Measurements from ENCODE around the gene MGARP. TPM values are rescaled to one million over a fixed set of nuclear protein-coding genes. Genes with fewer than 3 reads are reported as not detected.

The MGARP gene
- total and polyA plus RNA-seq, 9 of the 15 experiments (the other 6 are each of a cell fraction or from before 2014, with no cell fraction given), result 0.11 to 0.45 (median 0.23) TPM; not detected in 4

DNA sequence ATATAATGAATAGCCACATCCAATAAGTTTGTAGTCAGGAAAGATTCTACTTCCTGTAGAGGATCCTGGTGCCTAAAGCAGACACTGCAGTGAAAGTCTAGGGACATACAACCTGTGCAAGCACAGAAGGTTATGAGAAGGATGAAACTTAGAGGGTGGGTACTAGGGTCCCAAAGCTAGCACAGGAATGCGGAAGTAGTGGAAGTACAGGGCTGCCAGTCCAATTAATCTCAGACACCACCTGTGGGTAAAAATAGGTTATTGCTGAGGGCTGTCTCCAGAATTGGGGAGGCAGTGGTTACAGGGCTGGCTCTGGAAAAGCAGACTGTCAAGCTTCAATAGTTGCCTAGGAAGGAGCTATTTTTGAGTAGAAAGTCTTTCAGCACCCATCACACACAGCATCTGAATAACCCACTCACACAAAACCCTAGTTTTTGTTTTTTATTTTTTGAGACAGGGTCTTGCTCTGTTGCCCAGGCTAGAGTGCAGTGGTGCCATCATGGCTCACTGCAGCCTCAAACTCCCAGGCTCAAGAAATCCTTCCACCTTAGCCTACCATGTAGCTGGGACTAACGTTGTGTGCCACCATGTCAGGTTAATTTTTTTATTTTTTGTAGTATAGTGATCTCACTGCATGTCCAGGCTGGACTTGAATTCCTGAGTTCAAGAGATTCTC is 52.2 kb downstream of the MGARP start (continued):
- TF ChIP-seq BCOR (IDR thresholded peaks at IDR 0.05) (no peak), NR1H2 (CRISPR knock-in tag; IDR thresholded peaks at IDR 0.05) (no peak), CC2D1A (IDR thresholded peaks at IDR 0.05) (0 out of 2 replicates have a peak, but pooled peaks have one; percentile 51)

DNA sequence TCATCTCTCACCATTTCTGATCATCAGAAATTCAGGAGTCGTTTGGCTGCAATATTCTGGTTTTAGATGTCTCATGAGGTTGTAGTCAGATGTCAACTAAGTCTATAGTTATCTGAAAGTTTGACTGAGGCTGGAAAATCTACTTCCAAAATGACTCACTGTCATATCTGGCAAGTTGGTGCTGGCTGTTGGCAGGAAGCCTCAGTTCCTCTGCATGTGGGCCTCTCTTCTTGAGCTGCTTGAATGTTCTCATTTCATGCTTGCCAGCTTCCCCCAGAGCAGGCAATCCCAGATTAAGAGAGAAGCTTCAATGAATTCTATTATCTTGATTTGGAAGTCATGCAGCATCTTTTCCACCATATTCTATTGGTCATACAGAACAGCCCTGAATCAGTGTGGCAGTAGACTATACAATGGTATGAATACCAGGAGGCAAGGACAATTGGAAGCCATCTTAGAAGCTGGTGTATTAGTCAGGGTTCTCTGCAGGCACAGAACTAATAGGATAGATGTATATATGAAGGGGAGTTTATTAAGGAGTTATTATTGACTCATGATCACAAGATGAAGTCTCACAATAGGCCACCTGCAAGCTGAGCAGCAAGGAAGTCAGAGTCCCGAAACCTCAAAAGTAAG is 56.2 kb downstream of the MGARP start:
- peak; percentile 57 for FAIRE-seq
- in situ Hi-C loops (cut with MboI), result no loop called here
- TF ChIP-seq ZNF232 (CRISPR knock-in tag; IDR thresholded peaks at IDR 0.05) (peak; percentile 97), ZNF699 (CRISPR knock-in tag; IDR thresholded peaks at IDR 0.05; ENCODE audit: insufficient replicate concordance) (no peak), CCAR2 (IDR thresholded peaks at IDR 0.05; ENCODE audit: low read depth, low read length) (no peak), RBM15 (IDR thresholded peaks at IDR 0.05; ENCODE audit: insufficient read depth, low read length) (no peak), SUPT5H (IDR thresholded peaks at IDR 0.05) (no peak), SIRT6 (IDR thresholded peaks at IDR 0.05; ENCODE audit: low read depth, low read length) (no peak), JUND (IDR thresholded peaks at IDR 0.05; ENCODE audit: borderline replicate concordance, low read depth, low read length) (peak; percentile 50; the same call in 1 of the 2 replicates), JUND (tag; IDR thresholded peaks at IDR 0.05; ENCODE audit: borderline replicate concordance, low read depth, low read length) (0 out of 3 replicates have a peak, but pooled peaks have one; percentile 40), KAT2B (IDR thresholded peaks at IDR 0.05; ENCODE audit: low read depth, low read length) (no peak), RBM34 (IDR thresholded peaks at IDR 0.05; ENCODE audit: borderline replicate concordance, insufficient read depth, low read length) (no peak), RBM14 (IDR thresholded peaks at IDR 0.05; ENCODE audit: borderline replicate concordance, insufficient read depth, low read depth, low read length) (no peak), SPI1 (IDR thresholded peaks at IDR 0.05; ENCODE audit: borderline replicate concordance, low read depth, low read length) (0 out of 2 replicates have a peak, but pooled peaks have one; percentile 20), FOSL1 (tag; conservative IDR thresholded peaks at IDR 0.05) (peak; percentile 56; the same call in 1 of the 2 replicates), BCL6 (CRISPR knock-in tag; IDR thresholded peaks at IDR 0.05) (no peak), TBL1XR1 (IDR thresholded peaks at IDR 0.05; ENCODE audit: low read length in 2 of 2) (no peak), ARID1B (IDR thresholded peaks at IDR 0.05) (0 out of 2 replicates have a peak, but pooled peaks have one; percentile 9)
- TF ChIP-seq, protein P1, sequence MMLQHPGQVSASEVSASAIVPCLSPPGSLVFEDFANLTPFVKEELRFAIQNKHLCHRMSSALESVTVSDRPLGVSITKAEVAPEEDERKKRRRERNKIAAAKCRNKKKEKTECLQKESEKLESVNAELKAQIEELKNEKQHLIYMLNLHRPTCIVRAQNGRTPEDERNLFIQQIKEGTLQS (IDR thresholded peaks at IDR 0.05), result no peak
- TF ChIP-seq, protein P1 (CRISPR knock-in tag; conservative IDR thresholded peaks at IDR 0.05), result no peak

More for the DNA sequence above, 56.2 kb downstream of the MGARP start:
- H3K4me2 ChIP-seq (ENCODE audit: insufficient read depth, low read length), result no peak overlapping the region
- no peaks in the 10 kb centered on the region for H3K27me3 ChIP-seq (ENCODE audit: control insufficient read depth in 2 of 2, insufficient read depth in 2 of 2, low read length in 2 of 2)
- no peaks in the 10 kb centered on the region for H3K79me2 ChIP-seq (ENCODE audit: control insufficient read depth, insufficient read depth, low read length)
- BruUV-seq (replicated peaks), result no TSS peak
- POLR2A ChIA-PET, result interaction anchor here (0.8 to 1.1 kb wide), 2 partner anchors 11 to 145 kb away, joined by 3 to 4 read pairs; no protein-coding TSS in a partner anchor
- no peak overlapping the region for H3K4me3 ChIP-seq
- H3K9me1 ChIP-seq (ENCODE audit: control insufficient read depth, insufficient read depth, low read length), result no peaks in the 10 kb centered on the region
- H4K20me1 ChIP-seq (replicated peaks; ENCODE audit: control insufficient read depth, insufficient read depth, low read length), result no peaks in the 10 kb centered on the region
- no peak overlapping the region for H3K27ac ChIP-seq (ENCODE audit: extremely low read depth, low read depth, low read length)
- no peaks in the 10 kb centered on the region for H3K36me3 ChIP-seq (ENCODE audit: control insufficient read depth, insufficient read depth, low read length)
- peak overlapping the region; percentile 26; the same call in 1 of the 2 replicates for H2AFZ ChIP-seq (ENCODE audit: low read depth, low read length)
- no peaks in the 10 kb centered on the region for H3K9me3 ChIP-seq (replicated peaks; ENCODE audit: control insufficient read depth, insufficient read depth, low read depth, low read length)
- no peak overlapping the region for H3K9ac ChIP-seq (ENCODE audit: insufficient read depth in 1 of 2, low read depth in 2 of 2, low read length in 2 of 2)
- ATAC-seq (no peak), DNase-seq (ENCODE audit: extremely low read depth in 1 of 4, low spot score in 3 of 4) (peak in 1 of 4 experiments; percentile 34)
- H3K4me1 ChIP-seq (replicated peaks in 1 of 2; ENCODE audit: control insufficient read depth in 2 of 2, insufficient read depth in 2 of 2, low read length in 2 of 2), result peaks cover 0 to 9% of the 10 kb centered on the region in 2 experiments; a peak in 1 of 5 replicates
- intact Hi-C loops (cut with micrococcal nuclease), result loop anchor here (10.0 kb wide), 1 partner anchor 311 kb away; no protein-coding TSS in a partner anchor
- CTCF ChIA-PET (ENCODE audit: low intra/inter-chr PET ratio), result no interaction called here
- WGBS (ENCODE audit: insufficient coverage, low coverage, missing lambda C conversion rate), result 40% methylated on average over 2 of the region's 2 CpGs

Data from K562 (cell line).